Sigmoid colon (tissue), 4 donors: ENCODE results near the gene SMPDL3A.

Source experiments
- EP300 ChIP-seq, 4 donors: sonication (generic); formaldehyde crosslinking; IDR thresholded peaks; one replicate each; pipeline ENCODE4 v1.6.1; 2017; ENCODE audit warnings: antibody characterized with exemption in 4 of 4
- POLR2AphosphoS5 ChIP-seq, 4 donors: sonication (generic); formaldehyde crosslinking; IDR thresholded peaks; one replicate each; pipeline ENCODE4 v1.6.1; 2017; ENCODE audit warnings: antibody characterized with exemption in 4 of 4
- TF ChIP-seq, protein P1 (sequence below), 4 experiments: fragments of 450-650 bp in 3 of 4; fragments of 200-600 bp in 1 of 4; IDR thresholded peaks; one replicate each; pipeline ENCODE4 v1.5.1; 2016 to 2019; ENCODE audit warnings: antibody characterized with exemption in 4 of 4, mild to moderate bottlenecking in 3 of 4, moderate library complexity in 2 of 4

DNA sequence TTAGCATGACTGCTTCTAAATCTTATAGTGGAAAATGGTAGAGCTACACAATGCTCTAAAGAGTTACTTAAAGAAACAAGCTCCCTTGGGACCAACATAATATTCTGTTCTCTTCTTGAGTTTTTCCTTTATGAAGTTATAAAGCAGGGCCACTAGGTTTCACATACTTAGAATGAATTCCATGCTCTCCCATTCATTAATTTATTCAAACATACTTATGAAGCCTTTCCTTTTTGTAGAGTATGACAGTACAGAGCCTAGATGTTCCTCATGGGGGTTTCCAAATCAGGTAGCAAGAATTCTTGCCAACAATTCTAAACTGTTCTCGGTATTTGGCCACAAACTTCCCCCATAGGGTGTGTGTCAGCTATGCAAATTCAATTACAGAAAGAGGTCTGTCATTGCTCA, 30.1 kb upstream of the SMPDL3A start:
- TF ChIP-seq, protein P1, sequence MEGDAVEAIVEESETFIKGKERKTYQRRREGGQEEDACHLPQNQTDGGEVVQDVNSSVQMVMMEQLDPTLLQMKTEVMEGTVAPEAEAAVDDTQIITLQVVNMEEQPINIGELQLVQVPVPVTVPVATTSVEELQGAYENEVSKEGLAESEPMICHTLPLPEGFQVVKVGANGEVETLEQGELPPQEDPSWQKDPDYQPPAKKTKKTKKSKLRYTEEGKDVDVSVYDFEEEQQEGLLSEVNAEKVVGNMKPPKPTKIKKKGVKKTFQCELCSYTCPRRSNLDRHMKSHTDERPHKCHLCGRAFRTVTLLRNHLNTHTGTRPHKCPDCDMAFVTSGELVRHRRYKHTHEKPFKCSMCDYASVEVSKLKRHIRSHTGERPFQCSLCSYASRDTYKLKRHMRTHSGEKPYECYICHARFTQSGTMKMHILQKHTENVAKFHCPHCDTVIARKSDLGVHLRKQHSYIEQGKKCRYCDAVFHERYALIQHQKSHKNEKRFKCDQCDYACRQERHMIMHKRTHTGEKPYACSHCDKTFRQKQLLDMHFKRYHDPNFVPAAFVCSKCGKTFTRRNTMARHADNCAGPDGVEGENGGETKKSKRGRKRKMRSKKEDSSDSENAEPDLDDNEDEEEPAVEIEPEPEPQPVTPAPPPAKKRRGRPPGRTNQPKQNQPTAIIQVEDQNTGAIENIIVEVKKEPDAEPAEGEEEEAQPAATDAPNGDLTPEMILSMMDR (IDR thresholded peaks at IDR 0.05): no peak
- TF ChIP-seq POLR2AphosphoS5 (IDR thresholded peaks at IDR 0.05) (no peak), EP300 (IDR thresholded peaks at IDR 0.05) (no peak)
